SU-DHL-6 (cell line): ENCODE data around the gene SLC4A2.

Experiments
- H2AFZ ChIP-seq: fragments of 200-600 bp; sonication (generic); 2 replicates; pipeline ENCODE4 v1.6.1; 2014; ENCODE audit warnings: low read depth, mild to moderate bottlenecking, moderate library complexity, mixed read lengths, antibody characterized with exemption, low read length; ENCODE audit not compliant: severe bottlenecking
- H3F3A ChIP-seq: fragments of 200-600 bp; shearing (Covaris generic); 2 replicates; pipeline ENCODE4 v1.6.0; 2016; ENCODE audit warnings: antibody characterized with exemption, mild to moderate bottlenecking; ENCODE audit not compliant: insufficient read depth
- H3K27ac ChIP-seq: fragments of 200-600 bp; sonication (generic); 2 replicates; pipeline ENCODE4 v1.5.1; 2016; ENCODE audit warnings: low read depth, mild to moderate bottlenecking, low read length, moderate library complexity, mixed read lengths
- H3K27me3 ChIP-seq: fragments of 200-600 bp; sonication (generic), shearing (Covaris generic); 2 replicates; pipeline ENCODE4 v1.6.0; 2014; ENCODE audit warnings: mild to moderate bottlenecking, low read length
- H3K36me3 ChIP-seq: fragments of 200-600 bp; sonication (generic); 2 replicates; pipeline ENCODE4 v1.6.1; 2014; ENCODE audit warnings: mild to moderate bottlenecking, low read length, mixed read lengths
- H3K4me2 ChIP-seq: fragments of 300-600, 200-600 bp; shearing (Covaris generic), sonication (generic); 2 replicates; pipeline ENCODE4 v1.6.0; 2014; ENCODE audit warnings: low read length, low read depth, mild to moderate bottlenecking; ENCODE audit not compliant: poor library complexity, severe bottlenecking
- H3K4me3 ChIP-seq: fragments of 200-600 bp; sonication (generic); 2 replicates; pipeline ENCODE4 v1.5.1; 2014; ENCODE audit warnings: antibody characterized with exemption, low read length, mild to moderate bottlenecking, mixed read lengths; ENCODE audit not compliant: insufficient read depth, poor library complexity, severe bottlenecking
- H3K79me2 ChIP-seq: fragments of 200-600 bp; sonication (generic); 2 replicates; pipeline ENCODE4 v1.6.1; 2014; ENCODE audit warnings: mild to moderate bottlenecking, low read length, moderate library complexity; ENCODE audit not compliant: insufficient read depth
- H3K9ac ChIP-seq: fragments of 200-600 bp; sonication (generic); 2 replicates; pipeline ENCODE4 v1.7.0; 2014; ENCODE audit warnings: mild to moderate bottlenecking, low read length
- H3K9me2 ChIP-seq: fragments of 200-600 bp; sonication (generic); replicated peaks from 2 replicates; pipeline ENCODE4 v1.6.1; 2014; ENCODE audit warnings: low read length; ENCODE audit not compliant: insufficient read depth
- H3K9me3 ChIP-seq: fragments of 200-600 bp; sonication (generic); 2 replicates; pipeline ENCODE4 v1.6.1; 2014; ENCODE audit warnings: low read length, mixed read lengths; ENCODE audit not compliant: insufficient read depth
- H4K20me1 ChIP-seq: fragments of 200-600 bp; sonication (generic); 2 replicates; pipeline ENCODE4 v1.6.1; 2014; ENCODE audit warnings: low read depth, mild to moderate bottlenecking, antibody characterized with exemption, low read length, moderate library complexity, mixed read lengths
- EZH2phosphoT487 ChIP-seq: fragments of 200-600 bp; sonication (generic), shearing (Covaris generic); conservative IDR thresholded peaks from 2 replicates; pipeline ENCODE4 v1.6.1; 2018; ENCODE audit warnings: mild to moderate bottlenecking, antibody characterized with exemption, low read length, moderate library complexity, mixed read lengths
- TF ChIP-seq, protein P1 (sequence below): fragments of 200-600 bp; sonication (generic); IDR thresholded peaks from one replicate; pipeline ENCODE4 v1.5.1; 2017; ENCODE audit warnings: antibody characterized with exemption, mild to moderate bottlenecking, low read length, moderate library complexity; ENCODE audit not compliant: insufficient read depth, poor library complexity, severe bottlenecking

The SLC4A2 gene

GRCh38 chr7:151064454-151064853 is 5.1 kb downstream of the SLC4A2 start:
- no peaks in the 10 kb centered on the region for H3K36me3 ChIP-seq
- no peak overlapping the region for H3K4me2 ChIP-seq
- H3F3A ChIP-seq: no peaks in the 10 kb centered on the region
- H3K79me2 ChIP-seq: peaks cover 27% of the 10 kb centered on the region
- H3K9me2 ChIP-seq: no peaks in the 10 kb centered on the region
- H4K20me1 ChIP-seq: no peaks in the 10 kb centered on the region
- H3K4me3 ChIP-seq: no peak overlapping the region
- no peak overlapping the region for H3K9ac ChIP-seq
- no peaks in the 10 kb centered on the region for H3K9me3 ChIP-seq
- H2AFZ ChIP-seq: no peak overlapping the region
- TF ChIP-seq, protein P1, sequence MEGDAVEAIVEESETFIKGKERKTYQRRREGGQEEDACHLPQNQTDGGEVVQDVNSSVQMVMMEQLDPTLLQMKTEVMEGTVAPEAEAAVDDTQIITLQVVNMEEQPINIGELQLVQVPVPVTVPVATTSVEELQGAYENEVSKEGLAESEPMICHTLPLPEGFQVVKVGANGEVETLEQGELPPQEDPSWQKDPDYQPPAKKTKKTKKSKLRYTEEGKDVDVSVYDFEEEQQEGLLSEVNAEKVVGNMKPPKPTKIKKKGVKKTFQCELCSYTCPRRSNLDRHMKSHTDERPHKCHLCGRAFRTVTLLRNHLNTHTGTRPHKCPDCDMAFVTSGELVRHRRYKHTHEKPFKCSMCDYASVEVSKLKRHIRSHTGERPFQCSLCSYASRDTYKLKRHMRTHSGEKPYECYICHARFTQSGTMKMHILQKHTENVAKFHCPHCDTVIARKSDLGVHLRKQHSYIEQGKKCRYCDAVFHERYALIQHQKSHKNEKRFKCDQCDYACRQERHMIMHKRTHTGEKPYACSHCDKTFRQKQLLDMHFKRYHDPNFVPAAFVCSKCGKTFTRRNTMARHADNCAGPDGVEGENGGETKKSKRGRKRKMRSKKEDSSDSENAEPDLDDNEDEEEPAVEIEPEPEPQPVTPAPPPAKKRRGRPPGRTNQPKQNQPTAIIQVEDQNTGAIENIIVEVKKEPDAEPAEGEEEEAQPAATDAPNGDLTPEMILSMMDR: no peak
- no peak for TF ChIP-seq EZH2phosphoT487
- H3K27me3 ChIP-seq: no peaks in the 10 kb centered on the region
- H3K27ac ChIP-seq: no peak overlapping the region

- Histone ChIP-seq H3K9me2 (no peaks in the 10 kb centered on the region), H2AFZ (no peak overlapping the region), H3K79me2 (peaks cover 25% of the 10 kb centered on the region), H3F3A (no peaks in the 10 kb centered on the region), H3K27ac (no peak overlapping the region), H3K9me3 (no peaks in the 10 kb centered on the region), H3K4me3 (no peak overlapping the region), H4K20me1 (no peaks in the 10 kb centered on the region), H3K9ac (no peak overlapping the region), H3K4me2 (no peak overlapping the region), H3K27me3 (no peaks in the 10 kb centered on the region), H3K36me3 (no peaks in the 10 kb centered on the region)
- TF ChIP-seq EZH2phosphoT487: no peak
- TF ChIP-seq, protein P1: no peak
Observed at GRCh38 chr7:151064993-151065392, 5.6 kb downstream of the SLC4A2 start.

DNA sequence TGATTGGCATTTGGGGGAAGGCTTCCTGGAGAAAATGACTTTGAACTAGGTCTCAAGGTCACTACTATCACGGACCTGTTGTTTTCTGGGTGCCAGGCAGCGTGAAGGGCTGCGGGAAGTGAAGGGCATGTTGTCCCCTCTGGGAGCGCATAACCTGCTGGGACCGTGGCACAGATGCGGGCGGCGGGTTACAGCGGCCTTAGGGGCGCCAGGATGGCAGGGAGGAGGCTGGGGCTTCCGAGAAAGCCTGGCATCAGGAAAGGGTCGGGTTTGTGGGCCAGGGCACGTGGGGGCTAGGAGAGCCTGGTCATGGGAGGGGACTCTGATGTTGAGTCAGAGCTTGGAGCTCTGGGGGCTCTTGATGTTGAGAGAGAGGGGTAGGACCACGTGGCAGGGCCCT is 6.1 kb downstream of the SLC4A2 start:
- H4K20me1 ChIP-seq: no peaks in the 10 kb centered on the region
- no peak overlapping the region for H3K9ac ChIP-seq
- H3K9me3 ChIP-seq: no peaks in the 10 kb centered on the region
- H3K27me3 ChIP-seq: no peaks in the 10 kb centered on the region
- no peak overlapping the region for H3K4me2 ChIP-seq
- H3K27ac ChIP-seq: no peak overlapping the region
- H3K9me2 ChIP-seq: no peaks in the 10 kb centered on the region
- no peak overlapping the region for H3K4me3 ChIP-seq
- no peaks in the 10 kb centered on the region for H3F3A ChIP-seq
- H3K36me3 ChIP-seq: no peaks in the 10 kb centered on the region
- H3K79me2 ChIP-seq: peaks cover 20% of the 10 kb centered on the region
- TF ChIP-seq, protein P1: no peak
- no peak for TF ChIP-seq EZH2phosphoT487
- no peak overlapping the region for H2AFZ ChIP-seq
